H1 (cell line): ENCODE data around the gene CCDC185.

ENCODE experiments used
- CTCF ChIP-seq, 3 experiments: IDR thresholded peaks; 1 replicate in 2 of 3; 2 replicates in 1 of 3; pipeline versions ENCODE4 v1.5.1 to v1.6.1; 2011; ENCODE audit warnings: low read length in 3 of 3, mild to moderate bottlenecking in 3 of 3, inconsistent platforms in 2 of 3, low read depth in 1 of 3, moderate library complexity in 1 of 3; ENCODE audit not compliant: insufficient read depth in 1 of 3; ENCODE audit errors: control extremely low read depth in 1 of 3
- TAF1 ChIP-seq: IDR thresholded peaks from 2 replicates; pipeline ENCODE4 v1.6.1; 2011; ENCODE audit warnings: mild to moderate bottlenecking, low read depth, low read length

GRCh38 chr1:223364685-223365382, 28.4 kb upstream of the CCDC185 start:
- TF ChIP-seq TAF1, result no peak
- no peak for TF ChIP-seq CTCF (IDR thresholded peaks at IDR 0.05; ENCODE audit: control extremely low read depth in 1 of 3, insufficient read depth in 1 of 3, low read depth in 1 of 3, low read length in 3 of 3)
